Right atrium auricular region (tissue), 2 donors: Measurements from ENCODE around the gene TMEM132C. TPM values are rescaled to one million over a fixed set of nuclear protein-coding genes. Genes with fewer than 3 reads are reported as not detected.

Source experiments
- DNase-seq: peaks from one replicate; pipeline ENCODE4 v3.0.0-alpha.2; 2019; ENCODE audit warnings: low spot score
- H3K27ac ChIP-seq, 2 donors: fragments of 200-600 bp; sonication (generic); 1 replicate in 1 of 2; 2 replicates in 1 of 2; pipeline ENCODE4 v1.5.1; 2016 to 2019
- H3K27me3 ChIP-seq, 2 donors: fragments of 200-600 bp; sonication (generic); one replicate each; pipeline versions ENCODE4 v1.5.1 to v1.6.0; 2017 to 2019
- H3K36me3 ChIP-seq: fragments of 200-600 bp; sonication (generic); one replicate; pipeline ENCODE4 v1.5.1; 2016
- H3K4me1 ChIP-seq, 2 donors: fragments of 200-600 bp; sonication (generic); one replicate each; pipeline versions ENCODE4 v1.5.1 to v1.6.0; 2017 to 2019
- H3K4me3 ChIP-seq, 2 donors: fragments of 200-600 bp; sonication (generic); 1 replicate in 1 of 2; 2 replicates in 1 of 2; pipeline ENCODE4 v1.5.1; 2017 to 2019; ENCODE audit warnings: mild to moderate bottlenecking in 1 of 2, moderate library complexity in 1 of 2
- H3K9me3 ChIP-seq, 2 donors: fragments of 200-600 bp; sonication (generic); one replicate each; pipeline ENCODE4 v1.5.1; 2019
- CTCF ChIP-seq, 2 donors: fragments of 200-600 bp; sonication (generic); IDR thresholded peaks; one replicate each; pipeline ENCODE4 v1.5.1; 2019; ENCODE audit warnings: antibody characterized with exemption in 2 of 2
- total RNA-seq, 2 donors: library from RNA; depleted of rRNA; stranded (reverse); fragments of >200 nt; gene quantifications; one replicate each; pipeline ENCODE4 v1.1.0, GENCODE V29; 2016

TMEM132C gene
- total RNA-seq, 2 donors from 2014 or later, result 5.3 to 10.5 TPM

GRCh38 chr12:128607641-128608040, 340.7 kb downstream of the TMEM132C start:
- Histone ChIP-seq H3K27me3 (no peaks in the 10 kb centered on the region), H3K9me3 (no peaks in the 10 kb centered on the region), H3K4me3 (no peak overlapping the region), H3K4me1 (no peaks in the 10 kb centered on the region), H3K36me3 (no peaks in the 10 kb centered on the region), H3K27ac (no peak overlapping the region)
- no peak for TF ChIP-seq CTCF (IDR thresholded peaks at IDR 0.05)
- DNase-seq, result no peak

- H3K36me3 ChIP-seq, result no peaks in the 10 kb centered on the region
- no peak for TF ChIP-seq CTCF (IDR thresholded peaks at IDR 0.05)
- H3K4me3 ChIP-seq, result no peak overlapping the region
- no peaks in the 10 kb centered on the region for H3K27me3 ChIP-seq
- H3K9me3 ChIP-seq, result no peaks in the 10 kb centered on the region
- no peak overlapping the region for H3K27ac ChIP-seq
- no peak for DNase-seq
- H3K4me1 ChIP-seq, result no peaks in the 10 kb centered on the region
Observed at GRCh38 chr12:128609861-128610260, 342.9 kb downstream of the TMEM132C start.

GRCh38 chr12:128611736-128612135, 344.8 kb downstream of the TMEM132C start:
- DNase-seq, result no peak
- Histone ChIP-seq H3K9me3 (no peaks in the 10 kb centered on the region), H3K4me1 (no peaks in the 10 kb centered on the region)

DNA sequence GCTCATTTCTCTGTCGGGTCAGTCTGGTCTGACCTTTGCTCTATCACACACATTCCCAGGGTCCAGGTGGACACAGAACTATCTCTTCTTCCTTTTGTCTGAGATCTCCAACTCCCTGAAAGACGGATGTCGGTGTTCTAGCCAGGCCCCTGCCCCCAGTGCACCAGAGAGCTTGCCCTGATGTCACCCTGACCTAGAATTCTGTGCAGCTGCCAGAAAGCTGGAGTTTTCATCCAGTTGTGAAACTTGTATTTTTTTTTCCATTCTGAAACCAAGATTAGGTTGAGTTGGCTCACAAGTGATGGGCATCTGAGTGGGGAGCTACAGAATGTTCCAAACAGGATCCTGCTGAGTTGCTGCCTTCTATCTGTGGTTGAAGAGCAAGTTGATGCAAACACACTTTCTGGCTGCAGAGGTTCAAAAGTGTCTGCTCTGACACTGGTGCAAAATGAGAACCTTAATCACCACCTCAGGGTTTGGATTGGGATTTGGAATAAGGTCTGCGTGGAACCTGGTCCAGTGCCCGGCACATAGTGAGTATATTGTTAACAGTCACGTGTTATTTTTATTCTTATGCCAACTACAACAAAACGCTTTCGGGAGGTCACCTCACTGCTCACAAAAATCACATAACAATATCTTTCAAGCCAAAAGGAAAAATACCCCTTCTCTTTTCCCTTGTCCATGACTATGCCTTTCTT, 345.3 kb downstream of the TMEM132C start:
- H3K27ac ChIP-seq, result no peak overlapping the region
- H3K36me3 ChIP-seq, result no peaks in the 10 kb centered on the region
- no peak for TF ChIP-seq CTCF (IDR thresholded peaks at IDR 0.05)
- no peaks in the 10 kb centered on the region for H3K4me1 ChIP-seq
- H3K27me3 ChIP-seq, result no peaks in the 10 kb centered on the region
- H3K9me3 ChIP-seq, result no peaks in the 10 kb centered on the region
- no peak overlapping the region for H3K4me3 ChIP-seq
- no peak for DNase-seq

More at GRCh38 chr12:128611736-128612135, 344.8 kb downstream of the TMEM132C start:
- no peaks in the 10 kb centered on the region for H3K36me3 ChIP-seq
- no peak overlapping the region for H3K27ac ChIP-seq
- no peak overlapping the region for H3K4me3 ChIP-seq
- TF ChIP-seq CTCF (IDR thresholded peaks at IDR 0.05), result no peak
- no peaks in the 10 kb centered on the region for H3K27me3 ChIP-seq

DNA sequence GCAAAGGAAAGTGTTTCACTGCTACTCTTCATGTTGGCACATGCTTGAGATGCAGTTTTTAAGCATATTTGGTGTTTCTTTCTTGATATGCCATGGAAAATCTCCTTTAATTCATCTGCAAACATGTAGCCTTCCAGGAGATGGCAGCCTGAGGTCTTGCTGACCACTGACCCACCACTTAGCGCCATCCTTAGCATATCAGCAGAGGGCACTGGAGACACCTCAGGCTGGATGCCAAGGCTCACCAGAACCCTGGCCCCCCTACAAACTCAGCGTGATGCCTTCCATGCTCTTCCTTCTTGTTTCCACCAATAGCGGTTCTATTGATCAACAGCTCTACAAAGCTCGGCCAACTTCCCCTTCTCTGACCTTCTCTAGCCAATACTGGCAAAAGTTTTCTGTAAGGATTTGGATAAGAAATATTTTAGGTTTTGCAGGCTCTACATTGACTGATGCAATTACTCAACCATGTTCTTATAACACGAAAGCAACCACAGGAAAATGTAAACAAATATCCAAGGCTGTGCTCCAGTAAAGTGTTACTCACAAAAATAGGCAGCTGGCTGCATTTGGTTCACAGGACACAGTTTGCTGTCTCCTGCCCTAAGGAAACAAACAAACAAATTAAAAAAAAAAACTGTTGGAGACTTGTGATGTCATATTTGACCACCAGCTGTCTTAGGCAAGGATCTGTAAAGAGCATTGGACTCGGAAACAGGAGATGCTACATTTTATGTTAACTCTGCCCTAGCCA, 347.0 kb downstream of the TMEM132C start:
- no peaks in the 10 kb centered on the region for H3K27me3 ChIP-seq
- H3K27ac ChIP-seq, result no peak overlapping the region
- H3K9me3 ChIP-seq, result no peaks in the 10 kb centered on the region
- DNase-seq, result no peak
- no peak overlapping the region for H3K4me3 ChIP-seq
- H3K36me3 ChIP-seq, result no peaks in the 10 kb centered on the region
- H3K4me1 ChIP-seq, result no peaks in the 10 kb centered on the region
- no peak for TF ChIP-seq CTCF (IDR thresholded peaks at IDR 0.05)
